Measurements from ENCODE around the gene DAPK1.

DAPK1 gene

DNA sequence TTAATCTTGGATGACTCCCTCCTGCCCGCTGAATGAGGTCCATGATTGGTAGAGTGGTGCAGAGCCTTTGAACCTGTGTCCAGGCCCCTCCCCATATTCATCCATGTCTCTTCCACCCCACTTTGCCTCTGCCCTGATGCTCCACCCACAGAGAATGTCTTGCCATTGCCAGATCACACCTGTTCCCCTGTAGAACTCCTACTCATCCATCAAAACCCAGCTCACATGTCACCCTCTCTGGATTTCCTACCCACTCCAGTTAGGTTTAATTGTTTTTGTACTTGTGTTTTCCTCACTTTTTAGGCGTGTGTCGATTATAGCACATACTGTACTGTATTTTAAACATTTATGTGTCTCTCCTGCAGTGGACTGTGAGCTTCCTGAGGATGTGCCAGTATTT is 121.3 kb downstream of the DAPK1 start:
- no peak overlapping the region for H2BK5ac ChIP-seq (ENCODE audit: low read depth, low read length, poor library complexity, severe bottlenecking)
- WGBS: 98% methylated on average over 3 of the region's 3 CpGs
- no peak overlapping the region for H3K23ac ChIP-seq (ENCODE audit: low read length in 2 of 2)
- no peak overlapping the region for H3K4me3 ChIP-seq (ENCODE audit: insufficient read depth in 1 of 2, low read depth in 1 of 2, low read length in 2 of 2)
- no peak overlapping the region for H2AFZ ChIP-seq (ENCODE audit: low read depth, low read length)
- peaks cover 10% of the 10 kb centered on the region for H3K4me1 ChIP-seq (ENCODE audit: control insufficient read depth, insufficient read depth, low read depth, low read length)
- H3K27ac ChIP-seq (ENCODE audit: low read length, poor library complexity, severe bottlenecking): no peak overlapping the region
- H3K9ac ChIP-seq (ENCODE audit: low read length): no peak overlapping the region
- no peak for DNase-seq
- no peak overlapping the region for H4K91ac ChIP-seq (ENCODE audit: low read length)
- peaks cover 0 to 6% of the 10 kb centered on the region in 2 experiments for H3K27me3 ChIP-seq (ENCODE audit: control insufficient read depth in 1 of 2, insufficient read depth in 1 of 2, low read length in 2 of 2)
- no peak overlapping the region for H2BK15ac ChIP-seq (ENCODE audit: low read depth, poor library complexity, severe bottlenecking)
- no peak overlapping the region for H3K18ac ChIP-seq (ENCODE audit: low read depth in 1 of 2, low read length in 2 of 2)
- peaks cover 3 to 32% of the 10 kb centered on the region in 2 experiments for H3K36me3 ChIP-seq (ENCODE audit: control insufficient read depth in 1 of 2, insufficient read depth in 2 of 2, low read depth in 1 of 2, low read length in 2 of 2)
- H3K4me2 ChIP-seq (ENCODE audit: low read length, poor library complexity, severe bottlenecking): no peak overlapping the region
- no peak overlapping the region for H2BK12ac ChIP-seq (ENCODE audit: low read length in 2 of 2)
- no peak overlapping the region for H3K4ac ChIP-seq (ENCODE audit: low read depth in 1 of 2, low read length in 2 of 2)
- peaks cover 44% of the 10 kb centered on the region for H3K79me1 ChIP-seq (replicated peaks; ENCODE audit: low read length, poor library complexity, severe bottlenecking)
- H2BK120ac ChIP-seq (ENCODE audit: low read depth, low read length): no peak overlapping the region
- peaks cover under 1% of the 10 kb centered on the region for H3K9me3 ChIP-seq (ENCODE audit: control insufficient read depth, low read length)
- no peak overlapping the region for H4K8ac ChIP-seq (ENCODE audit: low read length)
- H2AK5ac ChIP-seq (ENCODE audit: low read length, severe bottlenecking): no peak overlapping the region
- H3K14ac ChIP-seq (ENCODE audit: low read length in 2 of 2): no peak overlapping the region

DNA sequence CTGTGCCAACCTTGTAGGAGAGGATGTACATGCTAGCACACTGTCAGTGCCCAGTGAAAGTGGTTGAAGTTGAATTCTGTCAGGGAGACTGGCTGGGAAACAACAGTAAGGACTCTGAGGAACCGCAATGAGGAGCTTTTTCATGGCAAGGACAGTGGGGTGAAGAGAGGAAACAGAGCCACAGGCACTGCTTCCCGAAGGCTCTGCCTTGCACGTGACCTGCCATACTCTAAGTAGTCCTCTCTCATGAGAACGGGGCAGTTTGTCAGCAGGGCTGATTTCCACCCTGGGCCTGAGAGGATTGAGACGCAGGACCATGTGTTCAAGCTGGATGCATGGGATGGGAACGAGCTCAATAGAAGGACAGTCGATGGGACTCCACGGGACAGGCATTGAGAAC is 121.7 kb downstream of the DAPK1 start:
- Histone ChIP-seq H3K27me3 (ENCODE audit: control insufficient read depth in 1 of 2, insufficient read depth in 1 of 2, low read length in 2 of 2) (peaks cover 0 to 6% of the 10 kb centered on the region in 2 experiments), H3K27ac (ENCODE audit: low read length, poor library complexity, severe bottlenecking) (no peak overlapping the region), H3K4ac (ENCODE audit: low read depth in 1 of 2, low read length in 2 of 2) (no peak overlapping the region), H2AK5ac (ENCODE audit: low read length, severe bottlenecking) (no peak overlapping the region), H3K4me2 (ENCODE audit: low read length, poor library complexity, severe bottlenecking) (no peak overlapping the region), H3K9ac (ENCODE audit: low read length) (no peak overlapping the region), H3K36me3 (ENCODE audit: control insufficient read depth in 1 of 2, insufficient read depth in 2 of 2, low read depth in 1 of 2, low read length in 2 of 2) (peaks cover 3 to 36% of the 10 kb centered on the region in 2 experiments), H2BK15ac (ENCODE audit: low read depth, poor library complexity, severe bottlenecking) (no peak overlapping the region), H4K8ac (ENCODE audit: low read length) (no peak overlapping the region), H3K4me3 (ENCODE audit: insufficient read depth in 1 of 2, low read depth in 1 of 2, low read length in 2 of 2) (no peak overlapping the region), H3K18ac (ENCODE audit: low read depth in 1 of 2, low read length in 2 of 2) (no peak overlapping the region), H2BK120ac (ENCODE audit: low read depth, low read length) (no peak overlapping the region), H3K4me1 (ENCODE audit: control insufficient read depth, insufficient read depth, low read depth, low read length) (peaks cover 10% of the 10 kb centered on the region), H3K23ac (ENCODE audit: low read length in 2 of 2) (no peak overlapping the region), H2BK12ac (ENCODE audit: low read length in 2 of 2) (no peak overlapping the region), H2BK5ac (ENCODE audit: low read depth, low read length, poor library complexity, severe bottlenecking) (no peak overlapping the region), H3K14ac (ENCODE audit: low read length in 2 of 2) (no peak overlapping the region), H3K79me1 (replicated peaks; ENCODE audit: low read length, poor library complexity, severe bottlenecking) (peaks cover 48% of the 10 kb centered on the region), H2AFZ (ENCODE audit: low read depth, low read length) (no peak overlapping the region), H4K91ac (ENCODE audit: low read length) (no peak overlapping the region), H3K9me3 (ENCODE audit: control insufficient read depth, low read length) (peaks cover 5% of the 10 kb centered on the region)
- DNase-seq: no peak
- WGBS: 93% methylated on average over 8 of the region's 8 CpGs

DNA sequence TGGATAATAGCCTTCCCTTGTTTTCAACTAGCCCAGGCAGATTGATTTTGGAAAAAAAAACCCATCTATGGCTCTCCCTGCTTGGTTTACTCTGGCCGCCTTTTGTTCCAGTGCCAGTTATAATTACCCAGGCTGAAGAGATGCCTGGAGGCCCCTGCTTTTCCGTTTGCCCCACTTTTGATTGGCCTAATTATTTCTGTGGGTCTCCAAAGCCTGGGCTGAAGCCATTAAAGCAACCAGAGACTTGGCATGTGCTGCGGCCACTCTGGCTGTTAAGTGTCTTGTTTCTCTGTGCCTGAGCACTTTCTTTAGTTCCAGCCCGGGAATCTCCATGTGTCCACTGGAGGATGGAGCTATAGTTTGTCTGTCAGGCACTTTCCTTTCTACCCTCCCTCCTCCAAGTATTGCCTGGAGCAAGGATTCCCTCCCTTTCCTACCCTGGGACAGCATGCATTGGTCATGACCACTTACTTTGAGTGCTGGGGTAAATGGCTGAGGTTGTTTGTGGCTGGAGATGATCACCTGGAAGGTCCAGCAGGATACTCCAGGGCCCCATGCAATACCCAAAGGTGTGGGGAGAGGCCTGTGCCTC is 123.2 kb downstream of the DAPK1 start:
- Histone ChIP-seq H3K79me1 (replicated peaks; ENCODE audit: low read length, poor library complexity, severe bottlenecking) (peaks cover 49% of the 10 kb centered on the region), H2BK5ac (ENCODE audit: low read depth, low read length, poor library complexity, severe bottlenecking) (no peak overlapping the region), H3K4me2 (ENCODE audit: low read length, poor library complexity, severe bottlenecking) (no peak overlapping the region), H3K27me3 (ENCODE audit: control insufficient read depth in 1 of 2, insufficient read depth in 1 of 2, low read length in 2 of 2) (peaks cover 0 to 6% of the 10 kb centered on the region in 2 experiments), H3K27ac (ENCODE audit: low read length, poor library complexity, severe bottlenecking) (no peak overlapping the region), H3K14ac (ENCODE audit: low read length in 2 of 2) (no peak overlapping the region), H2BK120ac (ENCODE audit: low read depth, low read length) (no peak overlapping the region), H3K18ac (ENCODE audit: low read depth in 1 of 2, low read length in 2 of 2) (no peak overlapping the region), H4K91ac (ENCODE audit: low read length) (no peak overlapping the region), H2BK15ac (ENCODE audit: low read depth, poor library complexity, severe bottlenecking) (no peak overlapping the region), H3K36me3 (ENCODE audit: control insufficient read depth in 1 of 2, insufficient read depth in 2 of 2, low read depth in 1 of 2, low read length in 2 of 2) (peaks cover 3 to 41% of the 10 kb centered on the region in 2 experiments), H2BK12ac (ENCODE audit: low read length in 2 of 2) (no peak overlapping the region), H3K4me3 (ENCODE audit: insufficient read depth in 1 of 2, low read depth in 1 of 2, low read length in 2 of 2) (no peak overlapping the region), H3K23ac (ENCODE audit: low read length in 2 of 2) (no peak overlapping the region), H4K8ac (ENCODE audit: low read length) (no peak overlapping the region), H3K4ac (ENCODE audit: low read depth in 1 of 2, low read length in 2 of 2) (no peak overlapping the region), H3K4me1 (ENCODE audit: control insufficient read depth, insufficient read depth, low read depth, low read length) (peaks cover 5% of the 10 kb centered on the region), H3K9me3 (ENCODE audit: control insufficient read depth, low read length) (peaks cover 7% of the 10 kb centered on the region), H3K9ac (ENCODE audit: low read length) (no peak overlapping the region), H2AK5ac (ENCODE audit: low read length, severe bottlenecking) (no peak overlapping the region), H2AFZ (ENCODE audit: low read depth, low read length) (no peak overlapping the region)
- DNase-seq: no peak
- 90% methylated on average over 4 of the region's 4 CpGs for WGBS

DNA sequence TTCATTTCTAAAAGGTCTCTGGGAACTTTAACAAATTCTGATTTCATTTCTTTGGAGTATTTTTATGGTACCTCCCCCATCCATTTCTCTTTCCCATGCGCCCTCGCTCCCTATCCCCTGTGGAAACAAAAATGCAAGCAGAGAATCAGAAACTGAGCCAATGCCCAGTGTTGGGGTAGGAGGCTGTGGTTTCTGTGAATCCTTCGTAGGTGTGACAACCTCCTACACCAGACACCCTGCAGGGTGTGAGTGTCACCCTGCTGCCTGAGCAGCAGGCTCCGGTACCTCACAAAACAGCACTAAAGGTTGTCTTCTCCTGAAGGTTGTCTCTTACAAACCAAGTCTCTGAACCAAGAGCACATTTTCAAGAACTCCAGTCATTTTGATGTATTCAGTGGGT is 124.4 kb downstream of the DAPK1 start:
- Histone ChIP-seq H3K27me3 (ENCODE audit: control insufficient read depth in 1 of 2, insufficient read depth in 1 of 2, low read length in 2 of 2) (peaks cover 0 to 6% of the 10 kb centered on the region in 2 experiments), H3K23ac (ENCODE audit: low read length in 2 of 2) (no peak overlapping the region), H2AK5ac (ENCODE audit: low read length, severe bottlenecking) (no peak overlapping the region), H4K91ac (ENCODE audit: low read length) (no peak overlapping the region), H3K36me3 (ENCODE audit: control insufficient read depth in 1 of 2, insufficient read depth in 2 of 2, low read depth in 1 of 2, low read length in 2 of 2) (peaks cover 3 to 41% of the 10 kb centered on the region in 2 experiments), H3K4me1 (ENCODE audit: control insufficient read depth, insufficient read depth, low read depth, low read length) (peaks cover 2% of the 10 kb centered on the region), H2BK120ac (ENCODE audit: low read depth, low read length) (no peak overlapping the region), H3K27ac (ENCODE audit: low read length, poor library complexity, severe bottlenecking) (no peak overlapping the region), H2BK12ac (ENCODE audit: low read length in 2 of 2) (no peak overlapping the region), H3K4me3 (ENCODE audit: insufficient read depth in 1 of 2, low read depth in 1 of 2, low read length in 2 of 2) (no peak overlapping the region), H3K14ac (ENCODE audit: low read length in 2 of 2) (no peak overlapping the region), H2AFZ (ENCODE audit: low read depth, low read length) (no peak overlapping the region), H3K18ac (ENCODE audit: low read depth in 1 of 2, low read length in 2 of 2) (no peak overlapping the region), H3K4ac (ENCODE audit: low read depth in 1 of 2, low read length in 2 of 2) (no peak overlapping the region), H2BK5ac (ENCODE audit: low read depth, low read length, poor library complexity, severe bottlenecking) (no peak overlapping the region), H2BK15ac (ENCODE audit: low read depth, poor library complexity, severe bottlenecking) (no peak overlapping the region), H3K9ac (ENCODE audit: low read length) (no peak overlapping the region), H3K4me2 (ENCODE audit: low read length, poor library complexity, severe bottlenecking) (no peak overlapping the region), H3K79me1 (replicated peaks; ENCODE audit: low read length, poor library complexity, severe bottlenecking) (peaks cover 46% of the 10 kb centered on the region), H3K9me3 (ENCODE audit: control insufficient read depth, low read length) (peaks cover 7% of the 10 kb centered on the region), H4K8ac (ENCODE audit: low read length) (no peak overlapping the region)
- 87% methylated on average over 3 of the region's 4 CpGs for WGBS
- DNase-seq: no peak

All from mesenchymal stem cell (in vitro differentiated cells and primary cell).